ENCODE data around the gene NACA2. TPM values are rescaled to one million over a fixed set of nuclear protein-coding genes. Genes with fewer than 3 reads are reported as not detected.

The NACA2 gene
- total and polyA plus RNA-seq, 2 of the 8 experiments (the other 6 are each of a cell fraction or from before 2014, with no cell fraction given): not detected

DNA sequence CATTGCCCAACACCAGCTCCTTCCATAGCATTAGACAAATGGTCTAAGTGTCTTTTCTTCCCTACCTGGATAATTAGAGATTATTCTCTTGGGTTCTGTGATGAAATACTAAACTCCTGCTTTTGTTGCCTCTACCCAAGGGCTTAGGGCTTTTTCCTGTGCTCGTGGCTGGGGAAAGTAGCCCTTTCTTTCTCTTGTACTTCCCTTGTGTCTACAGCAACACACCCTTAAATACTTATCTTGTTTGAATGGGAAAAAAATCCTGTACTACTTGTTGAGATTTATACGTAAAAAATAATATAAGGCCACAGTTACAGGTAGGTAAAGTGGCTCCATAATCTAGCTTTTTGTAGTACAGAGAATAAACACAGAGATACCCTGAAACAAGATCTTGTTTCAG, 7.0 kb upstream of the NACA2 start (continued):
- TF ChIP-seq, protein P1, sequence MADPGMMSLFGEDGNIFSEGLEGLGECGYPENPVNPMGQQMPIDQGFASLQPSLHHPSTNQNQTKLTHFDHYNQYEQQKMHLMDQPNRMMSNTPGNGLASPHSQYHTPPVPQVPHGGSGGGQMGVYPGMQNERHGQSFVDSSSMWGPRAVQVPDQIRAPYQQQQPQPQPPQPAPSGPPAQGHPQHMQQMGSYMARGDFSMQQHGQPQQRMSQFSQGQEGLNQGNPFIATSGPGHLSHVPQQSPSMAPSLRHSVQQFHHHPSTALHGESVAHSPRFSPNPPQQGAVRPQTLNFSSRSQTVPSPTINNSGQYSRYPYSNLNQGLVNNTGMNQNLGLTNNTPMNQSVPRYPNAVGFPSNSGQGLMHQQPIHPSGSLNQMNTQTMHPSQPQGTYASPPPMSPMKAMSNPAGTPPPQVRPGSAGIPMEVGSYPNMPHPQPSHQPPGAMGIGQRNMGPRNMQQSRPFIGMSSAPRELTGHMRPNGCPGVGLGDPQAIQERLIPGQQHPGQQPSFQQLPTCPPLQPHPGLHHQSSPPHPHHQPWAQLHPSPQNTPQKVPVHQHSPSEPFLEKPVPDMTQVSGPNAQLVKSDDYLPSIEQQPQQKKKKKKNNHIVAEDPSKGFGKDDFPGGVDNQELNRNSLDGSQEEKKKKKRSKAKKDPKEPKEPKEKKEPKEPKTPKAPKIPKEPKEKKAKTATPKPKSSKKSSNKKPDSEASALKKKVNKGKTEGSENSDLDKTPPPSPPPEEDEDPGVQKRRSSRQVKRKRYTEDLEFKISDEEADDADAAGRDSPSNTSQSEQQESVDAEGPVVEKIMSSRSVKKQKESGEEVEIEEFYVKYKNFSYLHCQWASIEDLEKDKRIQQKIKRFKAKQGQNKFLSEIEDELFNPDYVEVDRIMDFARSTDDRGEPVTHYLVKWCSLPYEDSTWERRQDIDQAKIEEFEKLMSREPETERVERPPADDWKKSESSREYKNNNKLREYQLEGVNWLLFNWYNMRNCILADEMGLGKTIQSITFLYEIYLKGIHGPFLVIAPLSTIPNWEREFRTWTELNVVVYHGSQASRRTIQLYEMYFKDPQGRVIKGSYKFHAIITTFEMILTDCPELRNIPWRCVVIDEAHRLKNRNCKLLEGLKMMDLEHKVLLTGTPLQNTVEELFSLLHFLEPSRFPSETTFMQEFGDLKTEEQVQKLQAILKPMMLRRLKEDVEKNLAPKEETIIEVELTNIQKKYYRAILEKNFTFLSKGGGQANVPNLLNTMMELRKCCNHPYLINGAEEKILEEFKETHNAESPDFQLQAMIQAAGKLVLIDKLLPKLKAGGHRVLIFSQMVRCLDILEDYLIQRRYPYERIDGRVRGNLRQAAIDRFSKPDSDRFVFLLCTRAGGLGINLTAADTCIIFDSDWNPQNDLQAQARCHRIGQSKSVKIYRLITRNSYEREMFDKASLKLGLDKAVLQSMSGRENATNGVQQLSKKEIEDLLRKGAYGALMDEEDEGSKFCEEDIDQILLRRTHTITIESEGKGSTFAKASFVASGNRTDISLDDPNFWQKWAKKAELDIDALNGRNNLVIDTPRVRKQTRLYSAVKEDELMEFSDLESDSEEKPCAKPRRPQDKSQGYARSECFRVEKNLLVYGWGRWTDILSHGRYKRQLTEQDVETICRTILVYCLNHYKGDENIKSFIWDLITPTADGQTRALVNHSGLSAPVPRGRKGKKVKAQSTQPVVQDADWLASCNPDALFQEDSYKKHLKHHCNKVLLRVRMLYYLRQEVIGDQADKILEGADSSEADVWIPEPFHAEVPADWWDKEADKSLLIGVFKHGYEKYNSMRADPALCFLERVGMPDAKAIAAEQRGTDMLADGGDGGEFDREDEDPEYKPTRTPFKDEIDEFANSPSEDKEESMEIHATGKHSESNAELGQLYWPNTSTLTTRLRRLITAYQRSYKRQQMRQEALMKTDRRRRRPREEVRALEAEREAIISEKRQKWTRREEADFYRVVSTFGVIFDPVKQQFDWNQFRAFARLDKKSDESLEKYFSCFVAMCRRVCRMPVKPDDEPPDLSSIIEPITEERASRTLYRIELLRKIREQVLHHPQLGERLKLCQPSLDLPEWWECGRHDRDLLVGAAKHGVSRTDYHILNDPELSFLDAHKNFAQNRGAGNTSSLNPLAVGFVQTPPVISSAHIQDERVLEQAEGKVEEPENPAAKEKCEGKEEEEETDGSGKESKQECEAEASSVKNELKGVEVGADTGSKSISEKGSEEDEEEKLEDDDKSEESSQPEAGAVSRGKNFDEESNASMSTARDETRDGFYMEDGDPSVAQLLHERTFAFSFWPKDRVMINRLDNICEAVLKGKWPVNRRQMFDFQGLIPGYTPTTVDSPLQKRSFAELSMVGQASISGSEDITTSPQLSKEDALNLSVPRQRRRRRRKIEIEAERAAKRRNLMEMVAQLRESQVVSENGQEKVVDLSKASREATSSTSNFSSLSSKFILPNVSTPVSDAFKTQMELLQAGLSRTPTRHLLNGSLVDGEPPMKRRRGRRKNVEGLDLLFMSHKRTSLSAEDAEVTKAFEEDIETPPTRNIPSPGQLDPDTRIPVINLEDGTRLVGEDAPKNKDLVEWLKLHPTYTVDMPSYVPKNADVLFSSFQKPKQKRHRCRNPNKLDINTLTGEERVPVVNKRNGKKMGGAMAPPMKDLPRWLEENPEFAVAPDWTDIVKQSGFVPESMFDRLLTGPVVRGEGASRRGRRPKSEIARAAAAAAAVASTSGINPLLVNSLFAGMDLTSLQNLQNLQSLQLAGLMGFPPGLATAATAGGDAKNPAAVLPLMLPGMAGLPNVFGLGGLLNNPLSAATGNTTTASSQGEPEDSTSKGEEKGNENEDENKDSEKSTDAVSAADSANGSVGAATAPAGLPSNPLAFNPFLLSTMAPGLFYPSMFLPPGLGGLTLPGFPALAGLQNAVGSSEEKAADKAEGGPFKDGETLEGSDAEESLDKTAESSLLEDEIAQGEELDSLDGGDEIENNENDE (IDR thresholded peaks at IDR 0.05; ENCODE audit: insufficient replicate concordance, low read length): no peak
- TF ChIP-seq SP2 (IDR thresholded peaks at IDR 0.05; ENCODE audit: low read length): no peak
- no peak for TF ChIP-seq KDM1A (IDR thresholded peaks at IDR 0.05; ENCODE audit: borderline replicate concordance, low read length)
- TF ChIP-seq, protein P2, sequence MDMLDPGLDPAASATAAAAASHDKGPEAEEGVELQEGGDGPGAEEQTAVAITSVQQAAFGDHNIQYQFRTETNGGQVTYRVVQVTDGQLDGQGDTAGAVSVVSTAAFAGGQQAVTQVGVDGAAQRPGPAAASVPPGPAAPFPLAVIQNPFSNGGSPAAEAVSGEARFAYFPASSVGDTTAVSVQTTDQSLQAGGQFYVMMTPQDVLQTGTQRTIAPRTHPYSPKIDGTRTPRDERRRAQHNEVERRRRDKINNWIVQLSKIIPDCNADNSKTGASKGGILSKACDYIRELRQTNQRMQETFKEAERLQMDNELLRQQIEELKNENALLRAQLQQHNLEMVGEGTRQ (IDR thresholded peaks at IDR 0.05; ENCODE audit: low read length): no peak
- TF ChIP-seq EGR1 (IDR thresholded peaks at IDR 0.05; ENCODE audit: borderline replicate concordance, low read depth, low read length): no peak
